HFFc6 (cell line): Measurements from ENCODE around the gene BPIFB2. TPM values are rescaled to one million over a fixed set of nuclear protein-coding genes. Genes with fewer than 3 reads are reported as not detected.

Experiments
- DNase-seq: peaks from one replicate; pipeline ENCODE4 v3.0.0-alpha.2; 2018
- H3K27ac Mint-ChIP-seq: 2 replicates; pipeline ENCODE4 v1.8.0; 2020; ENCODE audit warnings: mild to moderate bottlenecking, mixed read lengths
- H3K27me3 Mint-ChIP-seq: 2 replicates; pipeline ENCODE4 v1.8.0; 2021; ENCODE audit warnings: mild to moderate bottlenecking, moderate library complexity, mixed read lengths; ENCODE audit not compliant: insufficient read depth
- H3K36me3 Mint-ChIP-seq: 2 replicates; pipeline ENCODE4 v1.8.0; 2021; ENCODE audit warnings: low read depth, mixed read lengths
- H3K4me1 Mint-ChIP-seq: 2 replicates; pipeline ENCODE4 v1.8.0; 2020; ENCODE audit warnings: low read depth, mixed read lengths
- H3K4me3 Mint-ChIP-seq: 2 replicates; pipeline ENCODE4 v1.8.0; 2020; ENCODE audit warnings: mild to moderate bottlenecking, moderate library complexity, mixed read lengths
- H3K9me3 Mint-ChIP-seq: 2 replicates; pipeline ENCODE4 v1.8.0; 2020; ENCODE audit warnings: mild to moderate bottlenecking, mixed read lengths
- CTCF ChIP-seq: fragments of 200-600 bp; sonication (generic); IDR thresholded peaks from 2 replicates; pipeline ENCODE4 v1.5.0; 2021; ENCODE audit warnings: antibody characterized with exemption, mild to moderate bottlenecking
- total RNA-seq, 6 experiments: library from RNA; stranded (reverse); fragmentation: NEBNext Ultra II Directional; extraction: Animal tissue kit (Norgen Biotek cat#: 25700); gene quantifications; 2 replicates in 1 of 6; 3 replicates in 5 of 6; pipeline ENCODE4 v1.2.3, GENCODE V29; 2021

Gene BPIFB2
- total RNA-seq, 6 experiments from 2014 or later: not detected

DNA sequence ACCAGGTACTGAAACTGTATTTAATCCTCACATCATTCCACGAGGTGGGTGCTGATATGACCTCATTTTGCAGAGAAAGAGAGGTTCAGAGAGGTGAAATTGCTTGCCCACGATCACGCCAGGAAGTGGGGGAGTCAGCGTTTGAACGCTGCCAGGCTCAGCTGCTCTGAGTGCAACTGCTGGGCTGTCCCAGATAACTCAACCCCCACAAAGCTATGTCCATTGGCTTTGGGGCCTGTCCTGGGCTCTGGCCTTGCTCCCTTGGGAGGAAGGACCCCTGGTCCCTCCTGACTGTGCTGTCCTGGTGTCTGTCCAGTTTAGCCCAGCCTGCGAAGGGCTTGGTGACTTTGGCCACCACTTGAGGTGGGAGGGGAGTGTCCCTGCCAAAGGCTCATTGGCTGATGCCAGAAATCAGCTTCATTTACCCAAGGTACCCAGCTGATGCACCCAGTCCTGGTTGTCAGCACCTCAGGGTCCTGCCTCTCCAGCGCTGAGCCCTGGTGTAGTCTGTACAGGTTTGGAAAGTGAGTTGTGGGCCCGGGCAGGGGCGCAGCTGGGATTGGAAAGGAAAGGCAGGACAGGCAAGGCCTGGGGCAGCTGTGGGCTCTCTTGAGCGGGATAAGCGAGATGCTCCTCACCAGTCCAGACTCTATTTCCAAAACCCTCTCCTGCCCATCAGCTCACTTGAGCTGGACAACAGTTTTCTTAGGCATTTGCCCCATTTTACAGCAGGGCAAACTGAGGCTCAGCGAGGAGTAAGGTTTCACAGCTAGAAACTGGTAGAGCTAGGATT lies 41.7 kb upstream of the BPIFB2 start:
- no peak for DNase-seq
- no peak overlapping the region for H3K27ac Mint-ChIP-seq
- no peaks in the 10 kb centered on the region for H3K9me3 Mint-ChIP-seq
- H3K4me1 Mint-ChIP-seq: no peaks in the 10 kb centered on the region
- H3K27me3 Mint-ChIP-seq: peaks cover 56% of the 10 kb centered on the region
- no peak for TF ChIP-seq CTCF
- H3K36me3 Mint-ChIP-seq: no peaks in the 10 kb centered on the region
- H3K4me3 Mint-ChIP-seq: no peak overlapping the region

GRCh38 chr20:32966382-32966781 lies 41.1 kb upstream of the BPIFB2 start:
- no peak for TF ChIP-seq CTCF
- Mint-ChIP-seq H3K4me1 (no peaks in the 10 kb centered on the region), H3K36me3 (no peaks in the 10 kb centered on the region), H3K27ac (no peak overlapping the region), H3K27me3 (peaks cover 51% of the 10 kb centered on the region), H3K4me3 (no peak overlapping the region), H3K9me3 (no peaks in the 10 kb centered on the region)
- no peak for DNase-seq

DNA sequence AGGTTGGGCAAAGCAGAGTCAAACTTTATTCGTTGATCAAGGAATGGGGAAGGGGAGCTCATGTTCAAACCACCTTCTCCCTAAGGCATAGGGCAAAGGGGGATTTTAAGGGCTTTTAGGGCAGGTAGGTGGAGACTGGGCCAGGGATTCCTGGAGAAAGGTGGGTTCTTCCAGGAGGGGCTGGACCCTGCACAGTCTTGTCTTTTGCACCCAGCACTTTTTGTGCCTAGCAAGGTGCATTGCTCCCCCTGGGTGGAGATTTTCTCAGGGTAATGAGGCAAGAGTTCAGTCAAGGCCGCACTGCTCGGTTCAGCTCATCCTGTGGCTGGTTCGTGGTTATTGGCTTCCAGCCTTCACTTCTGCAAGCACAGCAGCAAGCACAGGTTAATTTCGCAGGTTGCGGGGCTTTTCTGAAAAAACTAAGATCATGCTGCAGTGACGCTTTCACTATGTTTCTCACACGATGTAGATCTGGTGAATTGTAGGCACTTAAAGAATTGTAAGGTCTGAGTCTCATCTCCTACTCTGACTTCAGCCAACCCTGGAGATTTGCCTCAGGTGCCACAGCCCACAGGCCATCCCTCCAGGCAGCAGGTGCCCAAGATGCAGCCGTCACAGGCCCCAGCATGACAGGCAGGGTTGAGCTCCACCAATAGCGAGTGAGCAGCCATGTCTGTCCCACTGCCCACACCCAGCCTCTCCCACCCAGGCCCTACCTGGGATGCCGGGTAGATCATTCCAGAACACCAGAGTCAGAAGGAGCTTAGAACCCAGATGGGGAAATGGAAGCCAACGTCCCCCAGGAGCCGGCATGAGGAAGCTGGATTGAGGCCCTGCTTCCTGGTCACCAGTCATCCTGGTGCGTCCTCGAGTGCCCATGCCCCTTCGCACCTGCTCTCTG lies 40.4 kb upstream of the BPIFB2 start:
- no peak for TF ChIP-seq CTCF
- Mint-ChIP-seq H3K9me3 (no peaks in the 10 kb centered on the region), H3K4me3 (no peak overlapping the region), H3K27me3 (peaks cover 43% of the 10 kb centered on the region), H3K36me3 (no peaks in the 10 kb centered on the region), H3K27ac (no peak overlapping the region), H3K4me1 (no peaks in the 10 kb centered on the region)
- no peak for DNase-seq

DNA sequence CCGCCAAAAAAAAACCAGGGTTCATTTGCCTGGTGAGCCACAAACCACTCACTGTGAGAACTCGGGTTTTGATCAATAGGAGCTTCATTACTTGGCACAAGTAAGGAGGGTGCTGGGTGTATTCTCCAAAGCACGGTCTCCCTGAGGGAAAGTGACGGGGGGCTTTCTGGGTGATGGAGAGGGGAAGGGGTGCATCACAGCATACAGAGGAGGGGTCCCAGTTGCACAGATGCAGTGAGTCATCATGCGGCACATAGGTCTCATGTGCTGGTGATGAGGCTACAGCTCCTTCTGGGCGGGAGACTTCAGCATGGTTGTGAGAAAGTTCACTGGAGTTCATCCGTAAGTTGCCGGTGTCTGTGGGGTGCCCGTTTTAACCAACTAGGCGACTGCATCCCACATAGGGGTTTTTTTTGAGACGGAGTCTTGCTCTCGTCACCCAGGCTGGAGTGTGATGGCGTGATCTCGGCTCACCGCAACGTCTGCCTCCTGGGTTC lies 39.5 kb upstream of the BPIFB2 start:
- H3K27me3 Mint-ChIP-seq: peaks cover 36% of the 10 kb centered on the region
- H3K4me1 Mint-ChIP-seq: no peaks in the 10 kb centered on the region
- no peak overlapping the region for H3K4me3 Mint-ChIP-seq
- no peak overlapping the region for H3K27ac Mint-ChIP-seq
- DNase-seq: no peak
- no peak for TF ChIP-seq CTCF
- no peaks in the 10 kb centered on the region for H3K9me3 Mint-ChIP-seq
- H3K36me3 Mint-ChIP-seq: no peaks in the 10 kb centered on the region

DNA sequence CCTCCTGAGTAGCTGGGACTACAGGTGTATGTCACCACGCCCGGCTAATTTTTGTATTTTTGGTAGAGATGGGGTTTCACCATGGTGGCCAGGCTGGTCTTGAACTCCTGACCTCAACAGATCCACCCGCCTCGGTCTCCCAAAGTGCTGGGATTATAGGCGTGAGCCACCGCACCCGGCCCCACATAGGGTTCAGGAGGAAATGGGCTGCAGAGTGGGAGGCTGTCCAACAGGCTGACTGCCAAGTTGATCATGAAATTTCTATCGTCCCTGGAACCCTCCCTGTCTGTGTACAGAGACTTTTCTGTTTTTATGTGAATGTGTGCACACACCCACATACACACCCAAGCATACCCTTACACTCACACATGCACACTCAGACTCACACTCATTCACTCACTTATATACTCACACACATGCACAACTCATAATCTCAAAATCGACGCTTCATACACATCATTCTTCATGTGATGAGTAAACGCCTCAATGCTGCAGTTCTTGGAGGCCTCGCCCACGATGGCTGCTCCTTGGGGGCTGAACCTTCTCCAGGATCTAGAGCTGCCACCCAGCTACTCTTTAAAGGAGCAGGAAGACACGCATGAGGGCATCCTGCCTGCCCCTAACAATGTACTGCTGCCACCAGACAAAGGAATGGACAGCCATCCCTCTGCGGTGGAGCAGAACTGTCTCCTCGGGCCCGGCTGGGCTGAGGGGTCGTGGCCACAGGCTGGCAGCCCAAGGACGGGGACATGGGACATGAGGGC lies 38.8 kb upstream of the BPIFB2 start:
- TF ChIP-seq CTCF: no peak
- peaks cover 31% of the 10 kb centered on the region for H3K27me3 Mint-ChIP-seq
- H3K27ac Mint-ChIP-seq: no peak overlapping the region
- H3K4me1 Mint-ChIP-seq: no peaks in the 10 kb centered on the region
- no peaks in the 10 kb centered on the region for H3K36me3 Mint-ChIP-seq
- no peaks in the 10 kb centered on the region for H3K9me3 Mint-ChIP-seq
- DNase-seq: no peak
- no peak overlapping the region for H3K4me3 Mint-ChIP-seq
